Thyroid gland (tissue), 4 donors: Measurements from ENCODE around the gene FLAD1. TPM values are rescaled to one million over a fixed set of nuclear protein-coding genes. Genes with fewer than 3 reads are reported as not detected.

Experiments
- DNase-seq, 2 donors: peaks; one replicate each; pipeline ENCODE4 v3.0.0-alpha.2; 2019
- H3K27ac ChIP-seq, 3 donors: fragments of 200-600 bp; sonication (generic); 1 replicate in 2 of 3; 2 replicates in 1 of 3; pipeline ENCODE4 v1.5.1; 2016 to 2019; ENCODE audit warnings: mild to moderate bottlenecking in 1 of 3, moderate library complexity in 1 of 3
- H3K27me3 ChIP-seq: fragments of 200-600 bp; sonication (generic); one replicate; pipeline ENCODE4 v1.5.1; 2019
- H3K36me3 ChIP-seq, 2 donors: fragments of 200-600 bp; sonication (generic); one replicate each; pipeline ENCODE4 v1.5.1; 2016 to 2019
- H3K4me1 ChIP-seq, 2 donors: fragments of 200-600 bp; sonication (generic); one replicate each; pipeline ENCODE4 v1.5.1; 2017 to 2019
- H3K4me3 ChIP-seq, 3 donors: fragments of 200-600 bp; sonication (generic); replicated peaks in 1 of 3; 1 replicate in 2 of 3; 2 replicates in 1 of 3; pipeline ENCODE4 v1.5.1; 2016; ENCODE audit warnings: mild to moderate bottlenecking in 1 of 3
- H3K9me3 ChIP-seq: fragments of 200-600 bp; sonication (generic); one replicate; pipeline ENCODE4 v1.5.1; 2017
- POLR2A ChIP-seq, 2 donors: fragments of 450-650 bp; IDR thresholded peaks; one replicate each; pipeline ENCODE4 v1.6.1; 2017; ENCODE audit warnings: antibody characterized with exemption in 2 of 2, mild to moderate bottlenecking in 2 of 2, moderate library complexity in 1 of 2
- WGBS, 2 donors: methylation state at CpG; one replicate each; pipeline ENCODE4 v1.1.5; 2017; 5-methylcytosine and 5-hydroxymethylcytosine counted together
- intact Hi-C: fragments of 100-400 bp; cut with DNase I; formaldehyde crosslinking; loops from one replicate; pipeline ENCODE4 v1.15.1; 2023
- total RNA-seq, 4 donors: library from RNA; depleted of rRNA; stranded (reverse); fragments of >200 nt; gene quantifications; one replicate each; pipeline ENCODE4 v1.2.3, GENCODE V29; 2016
- TF ChIP-seq, protein P1 (sequence below), 6 experiments: fragments of 200-600 bp in 3 of 6; fragments of 450-650 bp in 3 of 6; sonication (generic) in 3 of 6; IDR thresholded peaks; one replicate each; pipeline ENCODE4 v1.5.1; 2016 to 2019; ENCODE audit warnings: antibody characterized with exemption in 6 of 6, mild to moderate bottlenecking in 2 of 6, inconsistent platforms in 1 of 6, moderate library complexity in 1 of 6

The FLAD1 gene
- total RNA-seq, 4 donors from 2014 or later = 24.1 to 39.3 (median 31.1) TPM

DNA sequence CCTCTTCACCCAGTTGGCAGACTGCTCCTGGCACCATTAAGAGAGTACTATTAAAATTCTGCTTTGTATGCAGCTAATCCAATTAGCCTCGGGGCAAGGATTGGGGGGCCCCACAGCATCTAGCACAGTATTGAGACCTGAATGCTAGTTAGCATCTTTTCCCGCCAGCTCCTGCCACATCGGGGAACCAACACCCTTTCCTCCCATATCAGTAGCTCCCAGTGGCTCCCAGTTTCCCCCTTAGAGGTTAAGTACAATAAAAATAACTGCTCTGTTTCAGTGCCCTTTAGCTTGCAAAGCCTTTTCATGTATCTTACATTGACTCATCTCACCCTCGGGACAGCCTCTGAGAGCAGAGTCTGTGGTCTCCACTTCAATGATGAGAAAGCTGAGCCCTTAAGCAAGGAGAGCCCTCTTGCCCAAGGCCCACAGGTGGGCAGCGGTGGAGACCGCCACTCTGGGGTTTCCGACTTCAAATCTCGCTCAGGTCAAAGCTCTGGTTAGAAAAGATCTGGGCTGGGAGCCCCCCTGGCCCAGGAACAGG lies 42.4 kb upstream of the FLAD1 start:
- intact Hi-C loops = no loop called here
- DNase-seq = no peak
- H3K4me3 ChIP-seq = no peak overlapping the region
- H3K36me3 ChIP-seq = no peaks in the 10 kb centered on the region
- no peaks in the 10 kb centered on the region for H3K9me3 ChIP-seq
- peak overlapping the region; percentile 85 to 98 (median 90) for H3K27ac ChIP-seq
- H3K4me1 ChIP-seq = peaks cover 26 to 72% of the 10 kb centered on the region in 2 donors
- 82 to 83% methylated on average over 8 of the region's 8 CpGs for WGBS, 2 donors
- TF ChIP-seq, protein P1, sequence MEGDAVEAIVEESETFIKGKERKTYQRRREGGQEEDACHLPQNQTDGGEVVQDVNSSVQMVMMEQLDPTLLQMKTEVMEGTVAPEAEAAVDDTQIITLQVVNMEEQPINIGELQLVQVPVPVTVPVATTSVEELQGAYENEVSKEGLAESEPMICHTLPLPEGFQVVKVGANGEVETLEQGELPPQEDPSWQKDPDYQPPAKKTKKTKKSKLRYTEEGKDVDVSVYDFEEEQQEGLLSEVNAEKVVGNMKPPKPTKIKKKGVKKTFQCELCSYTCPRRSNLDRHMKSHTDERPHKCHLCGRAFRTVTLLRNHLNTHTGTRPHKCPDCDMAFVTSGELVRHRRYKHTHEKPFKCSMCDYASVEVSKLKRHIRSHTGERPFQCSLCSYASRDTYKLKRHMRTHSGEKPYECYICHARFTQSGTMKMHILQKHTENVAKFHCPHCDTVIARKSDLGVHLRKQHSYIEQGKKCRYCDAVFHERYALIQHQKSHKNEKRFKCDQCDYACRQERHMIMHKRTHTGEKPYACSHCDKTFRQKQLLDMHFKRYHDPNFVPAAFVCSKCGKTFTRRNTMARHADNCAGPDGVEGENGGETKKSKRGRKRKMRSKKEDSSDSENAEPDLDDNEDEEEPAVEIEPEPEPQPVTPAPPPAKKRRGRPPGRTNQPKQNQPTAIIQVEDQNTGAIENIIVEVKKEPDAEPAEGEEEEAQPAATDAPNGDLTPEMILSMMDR (IDR thresholded peaks at IDR 0.05) = no peak
- TF ChIP-seq POLR2A (IDR thresholded peaks at IDR 0.05) = no peak
- H3K27me3 ChIP-seq = no peaks in the 10 kb centered on the region

DNA sequence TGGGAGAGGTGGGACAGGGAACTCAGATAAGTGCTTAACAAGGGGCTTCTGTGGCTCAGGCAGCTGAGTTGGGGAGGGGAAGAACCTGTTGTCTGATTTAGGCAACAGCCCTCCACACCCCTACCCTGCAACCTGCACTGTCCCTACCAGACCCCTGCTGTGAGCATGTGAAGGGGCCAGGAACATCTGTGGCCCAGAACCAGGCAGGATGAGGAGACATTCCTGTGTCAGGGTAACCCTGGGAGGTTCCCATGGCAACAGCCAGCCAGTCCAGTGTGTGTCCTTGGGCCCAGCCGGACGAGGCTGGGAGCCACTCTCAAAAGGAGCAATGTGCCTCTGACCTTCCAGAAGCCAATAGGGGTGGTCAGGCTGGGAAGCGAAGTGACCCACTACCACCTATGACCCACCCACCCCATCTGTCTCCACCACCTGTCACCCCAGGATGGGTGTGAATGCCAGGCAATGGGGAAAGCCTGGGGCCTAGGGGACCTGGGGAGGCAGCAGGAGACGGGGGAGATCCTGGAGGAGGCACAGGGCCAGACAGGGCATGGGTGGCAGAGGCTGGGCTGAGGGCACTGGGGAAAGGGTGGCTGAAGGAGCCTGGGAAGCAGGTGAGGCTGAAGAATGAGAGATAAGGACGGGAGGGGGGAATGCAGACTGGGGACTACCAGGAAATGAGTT lies 41.7 kb upstream of the FLAD1 start:
- Histone ChIP-seq H3K27ac (peak overlapping the region; percentile 85 to 98 (median 90)), H3K36me3 (no peaks in the 10 kb centered on the region), H3K27me3 (no peaks in the 10 kb centered on the region), H3K4me3 (no peak overlapping the region), H3K9me3 (no peaks in the 10 kb centered on the region), H3K4me1 (peaks cover 22 to 73% of the 10 kb centered on the region in 2 donors)
- 51 to 73% methylated on average over 5 of the region's 5 CpGs for WGBS, 2 donors
- peak; percentile 86 to 87 for DNase-seq
- no peak for TF ChIP-seq POLR2A (IDR thresholded peaks at IDR 0.05)
- TF ChIP-seq, protein P1 (IDR thresholded peaks at IDR 0.05) = no peak
- intact Hi-C loops = no loop called here

DNA sequence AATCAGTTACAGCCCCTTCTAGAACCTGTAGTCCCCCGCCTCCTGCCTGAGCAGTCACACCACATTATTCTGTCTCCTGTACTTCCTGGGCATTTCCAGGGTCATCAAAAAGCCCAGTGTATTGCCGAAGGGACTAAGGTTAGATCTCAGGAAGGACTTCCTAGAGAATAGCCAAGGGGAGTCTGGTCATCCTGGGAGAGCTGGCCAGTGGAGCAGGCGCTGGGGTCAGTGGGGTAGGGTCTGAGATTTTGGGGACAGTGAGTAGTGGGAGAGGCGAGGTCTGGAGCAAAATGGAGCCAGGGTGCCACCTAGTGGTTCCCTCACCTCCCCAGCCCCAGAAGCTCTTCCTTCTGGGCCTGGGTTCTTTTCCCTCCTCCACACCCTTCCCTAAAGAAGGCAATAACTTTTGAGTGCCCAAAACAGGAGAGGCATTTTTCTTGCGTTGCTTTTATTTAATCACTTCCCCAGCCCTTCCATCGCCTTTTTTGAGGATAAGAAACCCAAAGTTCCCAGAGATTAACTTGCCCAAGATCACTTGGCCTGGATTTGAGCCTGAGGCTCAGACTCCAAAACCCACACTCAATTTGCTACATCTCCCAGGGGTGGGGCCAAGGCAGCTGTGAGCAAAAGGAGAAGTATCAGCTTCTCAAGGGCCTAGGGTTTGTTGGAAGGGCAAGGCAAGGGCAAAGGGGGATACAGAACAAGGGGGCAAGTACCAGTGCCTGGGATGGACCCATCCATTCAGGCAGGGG lies 39.3 kb upstream of the FLAD1 start:
- no peaks in the 10 kb centered on the region for H3K9me3 ChIP-seq
- DNase-seq = peak; percentile 38 to 41
- 56 to 60% methylated on average over 6 of the region's 6 CpGs for WGBS, 2 donors
- H3K4me3 ChIP-seq = no peak overlapping the region
- peaks cover 0 to 4% of the 10 kb centered on the region in 2 donors for H3K36me3 ChIP-seq
- H3K4me1 ChIP-seq = peaks cover 15 to 61% of the 10 kb centered on the region in 2 donors
- H3K27ac ChIP-seq = peak overlapping the region; percentile 53 to 98 (median 85)
- H3K27me3 ChIP-seq = no peaks in the 10 kb centered on the region
- TF ChIP-seq, protein P1 (IDR thresholded peaks at IDR 0.05) = peak in 5 of 6 experiments; percentile 52 to 70 (median 63)
- TF ChIP-seq POLR2A (IDR thresholded peaks at IDR 0.05) = no peak
- intact Hi-C loops = no loop called here

- peaks cover 0 to 4% of the 10 kb centered on the region in 2 donors for H3K36me3 ChIP-seq
- peaks cover 15 to 61% of the 10 kb centered on the region in 2 donors for H3K4me1 ChIP-seq
- H3K9me3 ChIP-seq = no peaks in the 10 kb centered on the region
- intact Hi-C loops = no loop called here
- 49 to 51% methylated on average over 7 to 8 of the region's 9 CpGs for WGBS, 2 donors
- no peaks in the 10 kb centered on the region for H3K27me3 ChIP-seq
- no peak overlapping the region for H3K4me3 ChIP-seq
- TF ChIP-seq, protein P1 (IDR thresholded peaks at IDR 0.05) = no peak
- TF ChIP-seq POLR2A (IDR thresholded peaks at IDR 0.05) = no peak
- peak overlapping the region; percentile 53 to 98 (median 85) for H3K27ac ChIP-seq
- DNase-seq = peak in 1 of 2 donors; percentile 50
Measured at GRCh38 chr1:154944401-154945159, 38.6 kb upstream of the FLAD1 start.
